H9 (cell line): ENCODE measurements around the gene PAK2. TPM values are rescaled to one million over a fixed set of nuclear protein-coding genes. Genes with fewer than 3 reads are reported as not detected.

ENCODE experiments used
- DNase-seq: peaks from one replicate; pipeline ENCODE4 v3.0.0-alpha.2; 2017
- H2AFZ ChIP-seq: one replicate; pipeline ENCODE4 v1.6.1; 2013; ENCODE audit warnings: mild to moderate bottlenecking, low read length, control low read depth, moderate library complexity
- H2AK5ac ChIP-seq: 2 replicates; pipeline ENCODE4 v1.6.1; 2013; ENCODE audit warnings: low read length, control low read depth, mixed read lengths; ENCODE audit not compliant: insufficient read length
- H2BK120ac ChIP-seq: one replicate; pipeline ENCODE4 v1.6.1; 2013; ENCODE audit warnings: low read depth, mild to moderate bottlenecking, low read length, control low read depth, inconsistent platforms; ENCODE audit not compliant: poor library complexity, severe bottlenecking
- H2BK12ac ChIP-seq: 2 replicates; pipeline ENCODE4 v1.6.1; 2013; ENCODE audit warnings: low read length, control low read depth, mixed read lengths, low read depth; ENCODE audit not compliant: insufficient read length
- H2BK15ac ChIP-seq: 2 replicates; pipeline ENCODE4 v1.6.1; 2013; ENCODE audit warnings: low read depth, low read length, control low read depth
- H2BK20ac ChIP-seq: one replicate; pipeline ENCODE4 v1.6.1; 2013; ENCODE audit warnings: low read depth, mild to moderate bottlenecking, low read length, control low read depth, inconsistent platforms; ENCODE audit not compliant: poor library complexity, severe bottlenecking
- H2BK5ac ChIP-seq: 2 replicates; pipeline ENCODE4 v1.6.1; 2013; ENCODE audit warnings: low read length, control low read depth, mixed read lengths; ENCODE audit not compliant: insufficient read length
- H3K14ac ChIP-seq: 2 replicates; pipeline ENCODE4 v1.6.1; 2013; ENCODE audit warnings: low read length, control low read depth; ENCODE audit not compliant: insufficient read depth
- H3K18ac ChIP-seq: 2 replicates; pipeline ENCODE4 v1.6.1; 2013; ENCODE audit warnings: low read depth, mild to moderate bottlenecking, mixed read lengths, low read length, control low read depth; ENCODE audit not compliant: insufficient read length
- H3K23ac ChIP-seq: 2 replicates; pipeline ENCODE4 v1.6.1; 2013; ENCODE audit warnings: low read length, control low read depth, mixed read lengths, low read depth; ENCODE audit not compliant: insufficient read length
- H3K23me2 ChIP-seq: 2 replicates; pipeline ENCODE4 v1.6.1; 2013; ENCODE audit warnings: low read depth, mild to moderate bottlenecking, mixed read lengths, low read length, control low read depth; ENCODE audit not compliant: insufficient read length, poor library complexity, severe bottlenecking
- H3K27ac ChIP-seq: 2 replicates; pipeline ENCODE4 v1.5.1; 2013; ENCODE audit warnings: low read length, control low read depth, mixed read lengths, low read depth; ENCODE audit not compliant: insufficient read length
- H3K27me3 ChIP-seq: 2 replicates; pipeline ENCODE4 v1.6.1; 2013; ENCODE audit warnings: low read length, control low read depth, inconsistent platforms; ENCODE audit not compliant: insufficient read depth
- H3K4ac ChIP-seq: 2 replicates; pipeline ENCODE4 v1.6.1; 2013; ENCODE audit warnings: low read depth, mild to moderate bottlenecking, control low read depth, inconsistent platforms, low read length, moderate library complexity
- H3K4me1 ChIP-seq: 2 replicates; pipeline ENCODE4 v1.6.1; 2013; ENCODE audit warnings: low read length, control low read depth, inconsistent platforms; ENCODE audit not compliant: insufficient read depth
- H3K4me2 ChIP-seq: 2 replicates; pipeline ENCODE4 v1.6.1; 2013; ENCODE audit warnings: low read length, control low read depth, mixed read lengths; ENCODE audit not compliant: insufficient read length, insufficient read depth
- H3K56ac ChIP-seq: 2 replicates; pipeline ENCODE4 v1.6.1; 2013; ENCODE audit warnings: low read depth, mild to moderate bottlenecking, mixed read lengths, low read length, control low read depth; ENCODE audit not compliant: insufficient read length
- H3K79me1 ChIP-seq: 2 replicates; pipeline ENCODE4 v1.6.1; 2013; ENCODE audit warnings: low read depth, mild to moderate bottlenecking, moderate library complexity, low read length, control low read depth, inconsistent platforms; ENCODE audit not compliant: insufficient read depth, poor library complexity, severe bottlenecking
- H3K79me2 ChIP-seq: 2 replicates; pipeline ENCODE4 v1.6.1; 2013; ENCODE audit warnings: low read length, control low read depth, inconsistent platforms; ENCODE audit not compliant: insufficient read depth
- H3K9ac ChIP-seq: 2 replicates; pipeline ENCODE4 v1.6.1; 2013; ENCODE audit warnings: low read length, control low read depth, mixed read lengths; ENCODE audit not compliant: insufficient read length; ENCODE audit errors: extremely low read depth
- H3K9me3 ChIP-seq: one replicate; pipeline ENCODE4 v1.6.1; 2013; ENCODE audit warnings: low read depth, low read length, inconsistent platforms; ENCODE audit not compliant: control insufficient read depth
- H3T11ph ChIP-seq: one replicate; pipeline ENCODE4 v1.6.1; 2013; ENCODE audit warnings: mild to moderate bottlenecking, low read length, control low read depth, inconsistent platforms
- H4K20me1 ChIP-seq: one replicate; pipeline ENCODE4 v1.6.1; 2013; ENCODE audit not compliant: control insufficient read depth, insufficient read length, insufficient read depth
- H4K5ac ChIP-seq: 2 replicates; pipeline ENCODE4 v1.6.1; 2013; ENCODE audit warnings: low read depth, mild to moderate bottlenecking, mixed read lengths, low read length, control low read depth; ENCODE audit not compliant: insufficient read length
- H4K8ac ChIP-seq: replicated peaks from 2 replicates; pipeline ENCODE4 v1.6.1; 2013; ENCODE audit warnings: low read length, control low read depth, mixed read lengths, low read depth; ENCODE audit not compliant: insufficient read length
- H4K91ac ChIP-seq: 2 replicates; pipeline ENCODE4 v1.6.1; 2013; ENCODE audit warnings: low read depth, mild to moderate bottlenecking, moderate library complexity, mixed read lengths, low read length, control low read depth; ENCODE audit not compliant: insufficient read length
- H3K27ac Mint-ChIP-seq, 3 experiments: 2 replicates in 2 of 3; 3 replicates in 1 of 3; pipeline ENCODE4 v1.8.0; 2020 to 2021; ENCODE audit warnings: mixed read lengths in 3 of 3, mild to moderate bottlenecking in 1 of 3, moderate library complexity in 1 of 3
- H3K27me3 Mint-ChIP-seq: 2 replicates; pipeline ENCODE4 v1.8.0; 2021; ENCODE audit warnings: low read depth, mild to moderate bottlenecking, moderate library complexity, mixed read lengths
- H3K36me3 Mint-ChIP-seq, 3 experiments: 2 replicates in 2 of 3; 3 replicates in 1 of 3; pipeline ENCODE4 v1.8.0; 2020 to 2021; ENCODE audit warnings: low read depth in 3 of 3, mixed read lengths in 3 of 3; ENCODE audit not compliant: insufficient read depth in 1 of 3
- H3K4me1 Mint-ChIP-seq, 2 experiments: 2 replicates each; pipeline ENCODE4 v1.8.0; 2020; ENCODE audit warnings: mixed read lengths in 2 of 2
- H3K4me3 Mint-ChIP-seq, 2 experiments: 2 replicates in 1 of 2; 3 replicates in 1 of 2; pipeline ENCODE4 v1.8.0; 2020 to 2021; ENCODE audit warnings: mild to moderate bottlenecking in 2 of 2, mixed read lengths in 2 of 2, moderate library complexity in 1 of 2
- H3K9me3 Mint-ChIP-seq, 2 experiments: 2 replicates in 1 of 2; 3 replicates in 1 of 2; pipeline ENCODE4 v1.8.0; 2020; ENCODE audit warnings: mild to moderate bottlenecking in 2 of 2, mixed read lengths in 2 of 2, moderate library complexity in 1 of 2
- WGBS: extraction: QIAGEN DNeasy Blood & Tissue Kit; methylation state at CpG from one replicate; pipeline ENCODE4 v1.1.7; 2013; ENCODE audit warnings: missing lambda C conversion rate, low lambda C conversion rate, mixed read lengths; ENCODE audit not compliant: insufficient read length; ENCODE audit errors: extremely low coverage; 5-methylcytosine and 5-hydroxymethylcytosine counted together
- total RNA-seq: library from RNA; stranded (reverse); gene quantifications from 2 replicates; pipeline ENCODE4 v1.2.1, GENCODE V29; 2021
- TF ChIP-seq, protein P1 (sequence below): fragments of 200-600 bp; sonication (generic); conservative IDR thresholded peaks from 3 replicates; pipeline ENCODE4 v1.8.0; 2021; ENCODE audit warnings: antibody characterized with exemption, mild to moderate bottlenecking

The PAK2 gene
- total RNA-seq, 1 experiment from 2014 or later: 65.7 TPM

DNA sequence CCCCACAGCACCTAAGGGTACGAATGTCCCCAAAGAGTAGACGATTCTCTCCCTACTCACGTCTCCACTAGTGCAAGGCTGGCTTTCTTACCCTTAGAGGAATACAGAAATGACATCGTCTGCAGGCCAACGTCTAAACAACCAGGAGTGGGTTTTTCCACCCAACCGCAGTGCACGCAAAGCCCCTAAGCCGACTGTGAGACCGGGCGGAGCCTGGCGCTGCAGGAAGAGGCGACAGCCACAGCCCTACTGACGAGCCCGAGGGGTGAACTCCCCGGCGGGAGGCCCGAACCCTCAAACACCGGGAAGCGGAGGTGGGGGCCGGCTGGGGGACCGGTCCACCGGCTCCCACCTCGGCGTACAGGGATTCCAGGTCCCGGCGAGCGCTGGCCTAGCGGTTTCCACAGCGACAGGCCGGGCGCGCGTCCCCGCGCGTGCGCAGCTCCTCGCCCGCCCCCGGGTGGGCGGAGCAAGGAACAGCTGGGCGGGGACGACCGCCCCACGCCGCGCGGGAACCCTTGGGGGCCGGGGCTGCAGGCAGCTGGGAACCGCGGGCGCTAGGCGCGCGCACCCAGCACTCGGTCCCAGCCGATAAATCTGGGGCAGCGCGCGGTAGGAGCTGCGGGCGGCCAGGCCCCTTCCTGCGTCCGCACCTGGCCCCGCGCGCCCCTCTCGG lies 27.7 kb upstream of the PAK2 start, which contains the start of the genes CEP19 and PIGX:
Gene CEP19 (minus strand): TSS at position 413 of the 676 bp plus-strand sequence. CDS start 3,593 bp downstream, outside the sequence.
Gene PIGX (plus strand): TSS at position 540 of the 676 bp plus-strand sequence.
- H4K91ac ChIP-seq: no peak within 1 kb of the TSS
- no peaks in the 10 kb centered on the region for H4K20me1 ChIP-seq
- H2AK5ac ChIP-seq: no peak within 1 kb of the TSS
- TF ChIP-seq, protein P1, sequence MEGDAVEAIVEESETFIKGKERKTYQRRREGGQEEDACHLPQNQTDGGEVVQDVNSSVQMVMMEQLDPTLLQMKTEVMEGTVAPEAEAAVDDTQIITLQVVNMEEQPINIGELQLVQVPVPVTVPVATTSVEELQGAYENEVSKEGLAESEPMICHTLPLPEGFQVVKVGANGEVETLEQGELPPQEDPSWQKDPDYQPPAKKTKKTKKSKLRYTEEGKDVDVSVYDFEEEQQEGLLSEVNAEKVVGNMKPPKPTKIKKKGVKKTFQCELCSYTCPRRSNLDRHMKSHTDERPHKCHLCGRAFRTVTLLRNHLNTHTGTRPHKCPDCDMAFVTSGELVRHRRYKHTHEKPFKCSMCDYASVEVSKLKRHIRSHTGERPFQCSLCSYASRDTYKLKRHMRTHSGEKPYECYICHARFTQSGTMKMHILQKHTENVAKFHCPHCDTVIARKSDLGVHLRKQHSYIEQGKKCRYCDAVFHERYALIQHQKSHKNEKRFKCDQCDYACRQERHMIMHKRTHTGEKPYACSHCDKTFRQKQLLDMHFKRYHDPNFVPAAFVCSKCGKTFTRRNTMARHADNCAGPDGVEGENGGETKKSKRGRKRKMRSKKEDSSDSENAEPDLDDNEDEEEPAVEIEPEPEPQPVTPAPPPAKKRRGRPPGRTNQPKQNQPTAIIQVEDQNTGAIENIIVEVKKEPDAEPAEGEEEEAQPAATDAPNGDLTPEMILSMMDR: 0 out of 3 replicates have a peak, but pooled peaks have one; percentile 14
- peak; percentile 66 for DNase-seq
- H3K4me2 ChIP-seq: peak within 1 kb of the TSS; percentile 69
- no peaks in the 10 kb centered on the region for H3K4me1 ChIP-seq
- H3K56ac ChIP-seq: no peak within 1 kb of the TSS
- H2BK15ac ChIP-seq: no peak within 1 kb of the TSS
- H2BK5ac ChIP-seq: no peak within 1 kb of the TSS
- H3K27me3 ChIP-seq: no peaks in the 10 kb centered on the region
- H3K9ac ChIP-seq: peak within 1 kb of the TSS; percentile 42
- no peaks in the 10 kb centered on the region for H3K79me2 ChIP-seq
- no peaks in the 10 kb centered on the region for H3K36me3 Mint-ChIP-seq
- no peak within 1 kb of the TSS for H2BK12ac ChIP-seq
- H3K18ac ChIP-seq: no peak within 1 kb of the TSS
- no peak within 1 kb of the TSS for H4K8ac ChIP-seq
- H3K79me1 ChIP-seq: no peaks in the 10 kb centered on the region
- no peak within 1 kb of the TSS for H4K5ac ChIP-seq
- no peak within 1 kb of the TSS for H3K4ac ChIP-seq
- peak within 1 kb of the TSS; percentile 17; the same call in 1 of the 2 replicates for H3K14ac ChIP-seq
- peaks cover 8 to 9% of the 10 kb centered on the region in 2 experiments for H3K4me1 Mint-ChIP-seq
- WGBS: no CpG with 5 or more reads among the region's 68 CpGs
- H2BK20ac ChIP-seq: no peak within 1 kb of the TSS
- H3K27ac ChIP-seq: no peak within 1 kb of the TSS
- no peaks in the 10 kb centered on the region for H3K23me2 ChIP-seq
- H3K4me3 Mint-ChIP-seq: peak within 1 kb of the TSS; percentile 81 to 93
- H3T11ph ChIP-seq: no peak within 1 kb of the TSS
- no peak within 1 kb of the TSS for H3K23ac ChIP-seq
- H2BK120ac ChIP-seq: no peak within 1 kb of the TSS
- H3K9me3 ChIP-seq: no peaks in the 10 kb centered on the region
- no peaks in the 10 kb centered on the region for H3K9me3 Mint-ChIP-seq
- H3K27ac Mint-ChIP-seq: peak within 1 kb of the TSS in 2 of 3 experiments; percentile 49 to 77; a peak in 3 of 7 replicates
- H2AFZ ChIP-seq: no peak within 1 kb of the TSS
- H3K27me3 Mint-ChIP-seq: peaks cover 9% of the 10 kb centered on the region
